Effector memory CD4-positive, alpha-beta T cell (primary cell): ENCODE data around the gene C18orf32.
A peak's percentile ranks its signal among the peaks of the same experiment; 100 is the strongest.

ENCODE experiments used
- DNase-seq, 3 donors: peaks; one replicate each; pipeline ENCODE4 v3.0.0-alpha.2; 2020
- H3K27ac ChIP-seq: 2 replicates; pipeline ENCODE4 v1.7.0; 2013; ENCODE audit warnings: mild to moderate bottlenecking, low read length, moderate library complexity; ENCODE audit not compliant: insufficient read depth, poor library complexity, severe bottlenecking
- H3K27me3 ChIP-seq: replicated peaks from 2 replicates; pipeline ENCODE4 v1.7.0; 2013; ENCODE audit warnings: mild to moderate bottlenecking, low read length; ENCODE audit not compliant: insufficient read depth, control insufficient read depth, poor library complexity, severe bottlenecking
- H3K36me3 ChIP-seq: 2 replicates; pipeline ENCODE4 v1.7.0; 2013; ENCODE audit warnings: mild to moderate bottlenecking, low read length, moderate library complexity; ENCODE audit not compliant: control insufficient read depth, insufficient read depth
- H3K4me1 ChIP-seq: 2 replicates; pipeline ENCODE4 v1.7.0; 2013; ENCODE audit warnings: low read length, mild to moderate bottlenecking; ENCODE audit not compliant: control insufficient read depth, insufficient read depth, poor library complexity, severe bottlenecking
- H3K4me3 ChIP-seq: 2 replicates; pipeline ENCODE4 v1.7.0; 2013; ENCODE audit warnings: low read length, low read depth, mild to moderate bottlenecking; ENCODE audit not compliant: insufficient read depth, poor library complexity, severe bottlenecking
- H3K9me3 ChIP-seq: 2 replicates; pipeline ENCODE4 v1.7.0; 2013; ENCODE audit warnings: mild to moderate bottlenecking, low read length, moderate library complexity; ENCODE audit not compliant: control insufficient read depth

The C18orf32 gene

DNA sequence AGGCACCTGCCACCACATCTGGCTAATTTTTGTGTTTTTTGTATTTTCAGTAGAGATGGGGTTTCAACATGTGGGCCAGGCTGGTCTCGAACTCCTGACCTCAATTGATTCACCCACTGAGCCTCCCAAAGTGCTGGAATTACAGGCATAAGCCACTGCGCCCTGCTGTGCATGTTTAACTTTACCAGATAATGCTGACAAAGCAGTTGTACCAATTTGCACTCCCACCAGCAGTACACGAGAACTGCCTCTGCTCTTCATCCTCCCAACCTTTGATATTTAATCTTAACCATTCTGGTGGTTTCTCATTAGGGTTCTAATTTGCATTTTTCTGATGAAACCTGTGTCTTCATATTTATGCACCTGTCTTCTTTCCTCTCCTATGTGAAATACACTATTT, 14.6 kb downstream of the C18orf32 start:
- H3K9me3 ChIP-seq: no peaks in the 10 kb centered on the region
- H3K36me3 ChIP-seq: no peaks in the 10 kb centered on the region
- H3K27ac ChIP-seq: no peak overlapping the region
- no peak overlapping the region for H3K4me3 ChIP-seq
- no peaks in the 10 kb centered on the region for H3K4me1 ChIP-seq
- no peak for DNase-seq
- H3K27me3 ChIP-seq: no peaks in the 10 kb centered on the region

DNA sequence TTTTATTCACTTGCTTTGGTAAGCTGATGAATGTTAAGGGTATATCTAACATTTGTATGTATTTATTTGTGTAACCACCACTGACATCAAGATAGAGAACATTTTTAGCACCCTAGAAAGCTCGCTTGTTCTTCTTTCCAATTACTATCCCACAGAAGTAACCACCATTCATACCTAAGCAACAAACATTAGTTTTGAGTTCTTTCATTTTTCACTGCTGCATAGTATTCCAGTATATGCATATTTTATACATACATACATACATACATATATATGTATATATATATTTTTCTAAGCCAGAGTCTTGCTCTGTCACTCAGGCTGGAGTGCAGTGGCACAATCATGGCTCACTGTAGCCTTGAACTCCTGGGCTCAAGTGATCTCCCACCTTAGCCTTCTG, 15.5 kb downstream of the C18orf32 start:
- no peak for DNase-seq
- no peaks in the 10 kb centered on the region for H3K27me3 ChIP-seq
- H3K4me1 ChIP-seq: no peaks in the 10 kb centered on the region
- H3K9me3 ChIP-seq: no peaks in the 10 kb centered on the region
- no peak overlapping the region for H3K27ac ChIP-seq
- H3K36me3 ChIP-seq: no peaks in the 10 kb centered on the region
- H3K4me3 ChIP-seq: no peak overlapping the region

DNA sequence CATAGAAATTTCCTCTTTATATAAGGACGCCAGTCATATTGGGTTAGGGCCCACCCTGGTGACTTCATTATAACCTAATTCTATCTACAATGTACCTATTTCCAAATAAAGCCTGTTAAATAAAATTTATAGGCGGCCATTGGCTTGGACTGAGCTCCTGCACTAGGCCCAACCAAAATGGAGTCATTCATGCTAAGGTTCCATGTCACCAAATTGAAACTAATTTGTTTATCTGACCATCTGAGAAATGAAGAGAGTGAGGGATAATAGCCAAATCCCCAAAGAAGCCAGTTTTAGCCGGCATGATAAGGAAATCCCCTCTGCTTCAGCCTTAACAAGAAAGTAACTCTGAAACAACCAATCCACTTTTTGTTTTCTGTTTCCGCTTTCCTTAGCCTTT, 19.4 kb downstream of the C18orf32 start:
- no peak overlapping the region for H3K4me3 ChIP-seq
- no peak overlapping the region for H3K27ac ChIP-seq
- no peaks in the 10 kb centered on the region for H3K27me3 ChIP-seq
- DNase-seq: no peak
- H3K36me3 ChIP-seq: no peaks in the 10 kb centered on the region
- no peaks in the 10 kb centered on the region for H3K4me1 ChIP-seq
- no peaks in the 10 kb centered on the region for H3K9me3 ChIP-seq

DNA sequence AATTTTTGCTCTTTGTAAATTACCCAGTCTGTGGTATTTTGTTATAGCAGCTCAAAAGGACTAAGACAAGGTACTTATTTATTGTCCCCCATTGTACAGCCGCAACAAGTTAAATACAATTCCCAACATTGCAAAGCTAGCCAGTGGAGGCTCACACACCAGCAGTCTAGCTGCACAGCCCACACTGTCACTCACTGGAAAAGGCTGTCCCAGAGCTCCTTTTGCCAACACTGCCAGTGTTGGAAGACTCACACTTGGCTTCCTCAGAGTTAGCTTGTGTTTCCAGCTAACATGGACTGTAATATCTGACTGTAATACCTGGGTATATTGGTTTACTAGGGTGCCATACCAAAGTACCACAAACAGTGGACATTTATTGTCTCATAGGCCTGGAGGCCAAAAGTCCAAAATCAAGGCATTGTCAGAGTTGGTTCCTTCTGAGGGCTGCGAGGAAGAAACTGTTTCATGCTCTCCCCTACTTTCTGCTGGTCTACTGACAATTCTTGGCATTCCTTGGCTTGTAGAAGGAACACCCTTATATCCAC, 19.9 kb downstream of the C18orf32 start:
- Histone ChIP-seq H3K27ac (no peak overlapping the region), H3K4me1 (no peaks in the 10 kb centered on the region), H3K27me3 (no peaks in the 10 kb centered on the region), H3K4me3 (no peak overlapping the region), H3K36me3 (no peaks in the 10 kb centered on the region), H3K9me3 (no peaks in the 10 kb centered on the region)
- DNase-seq: no peak

DNA sequence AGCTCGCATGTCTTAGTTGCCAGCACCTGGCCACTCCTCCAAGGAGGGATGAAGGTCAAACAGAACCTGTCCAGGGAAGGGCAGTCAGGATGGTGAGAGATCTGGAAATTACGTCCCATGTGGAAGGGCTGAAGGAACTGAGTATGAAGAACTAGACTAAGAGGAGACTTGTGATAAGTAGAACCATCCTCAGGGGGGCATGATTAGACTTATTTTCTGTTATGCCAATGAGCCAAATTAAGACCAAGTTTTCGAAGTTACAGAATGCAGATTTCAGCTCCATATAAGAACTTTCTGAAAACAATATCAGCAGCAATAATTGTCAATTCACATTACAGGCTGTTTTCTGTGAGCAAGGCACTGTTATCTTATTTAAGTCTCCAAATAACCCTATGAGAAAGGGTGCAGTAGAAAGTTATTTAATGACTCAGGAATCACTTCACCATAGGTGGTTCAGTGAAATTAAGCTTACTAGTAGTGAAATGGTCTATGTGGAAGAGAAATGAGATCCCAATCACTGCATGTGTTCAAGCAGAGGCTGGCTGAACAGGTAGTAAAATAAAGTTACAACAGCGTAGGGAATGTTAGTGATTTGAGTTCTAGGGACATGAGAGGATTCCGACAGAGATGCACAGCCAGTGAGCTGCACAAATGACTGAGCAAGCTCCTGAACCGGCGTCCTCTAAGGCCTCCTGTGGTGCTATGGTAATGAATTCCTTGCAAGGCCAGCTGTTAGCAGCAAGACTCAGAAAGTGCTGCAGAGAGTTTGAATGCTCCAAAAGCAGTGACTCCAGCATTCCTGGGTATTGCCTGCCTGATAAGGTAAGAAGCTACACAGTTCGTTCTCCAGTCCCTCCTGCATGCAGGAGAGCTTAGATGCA, 22.1 kb downstream of the C18orf32 start:
- Histone ChIP-seq H3K27ac (no peak overlapping the region), H3K9me3 (no peaks in the 10 kb centered on the region), H3K36me3 (no peaks in the 10 kb centered on the region), H3K4me1 (peaks cover 3% of the 10 kb centered on the region), H3K4me3 (no peak overlapping the region), H3K27me3 (no peaks in the 10 kb centered on the region)
- no peak for DNase-seq

DNA sequence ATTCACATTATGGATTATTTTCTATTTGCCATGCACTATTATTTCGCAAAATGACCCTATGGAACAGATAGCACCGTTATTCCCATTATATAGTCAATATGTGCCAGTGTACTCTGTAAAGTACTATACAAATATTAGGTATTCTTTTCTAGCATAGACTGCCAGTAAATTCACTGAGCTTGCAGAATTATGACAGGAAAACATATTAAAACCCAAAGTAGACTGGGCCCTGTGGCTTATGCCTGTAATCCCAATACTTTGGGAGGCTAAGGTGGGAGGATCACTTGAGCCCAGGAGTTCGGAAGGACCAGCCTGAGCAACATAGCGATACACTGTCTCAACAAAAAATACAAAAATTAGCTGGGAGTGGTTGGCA, 25.4 kb downstream of the C18orf32 start:
- DNase-seq: no peak
- peaks cover 13% of the 10 kb centered on the region for H3K4me1 ChIP-seq
- H3K36me3 ChIP-seq: no peaks in the 10 kb centered on the region
- H3K27me3 ChIP-seq: no peaks in the 10 kb centered on the region
- no peak overlapping the region for H3K4me3 ChIP-seq
- no peaks in the 10 kb centered on the region for H3K9me3 ChIP-seq
- no peak overlapping the region for H3K27ac ChIP-seq

DNA sequence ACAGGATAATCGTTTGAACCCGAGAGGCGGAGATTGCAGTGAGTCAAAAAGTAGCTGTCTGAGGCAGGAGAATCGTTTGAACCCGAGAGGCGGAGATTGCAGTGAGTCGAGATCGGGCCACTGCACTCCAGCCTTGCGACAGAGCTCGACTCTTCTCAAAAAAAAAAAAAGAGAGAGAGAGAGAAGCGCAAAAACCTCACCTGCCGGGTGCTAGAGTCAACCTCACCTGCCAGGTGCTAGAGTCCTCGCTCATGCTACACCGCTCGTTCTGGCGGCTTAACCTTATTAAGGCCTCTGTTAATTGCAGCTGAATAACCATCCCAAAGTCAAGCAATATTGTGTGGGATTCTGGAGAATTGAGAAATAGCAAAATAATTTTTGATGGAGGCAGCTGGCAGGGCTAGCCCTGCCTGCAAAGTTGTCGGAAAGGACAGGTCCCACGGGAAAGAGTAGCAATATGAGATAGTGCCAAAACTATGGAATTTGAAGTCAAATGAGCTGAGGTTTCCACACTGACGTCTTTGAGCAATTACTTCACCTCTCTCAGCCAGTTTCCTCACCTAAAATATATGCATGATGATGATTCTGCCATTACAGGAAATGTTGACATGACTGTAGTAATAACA, 25.9 kb downstream of the C18orf32 start:
- peak overlapping the region; percentile 96 for H3K4me3 ChIP-seq
- no peak for DNase-seq
- no peaks in the 10 kb centered on the region for H3K36me3 ChIP-seq
- H3K9me3 ChIP-seq: no peaks in the 10 kb centered on the region
- H3K27ac ChIP-seq: peak overlapping the region; percentile 77
- peaks cover 13% of the 10 kb centered on the region for H3K4me1 ChIP-seq
- no peaks in the 10 kb centered on the region for H3K27me3 ChIP-seq

DNA sequence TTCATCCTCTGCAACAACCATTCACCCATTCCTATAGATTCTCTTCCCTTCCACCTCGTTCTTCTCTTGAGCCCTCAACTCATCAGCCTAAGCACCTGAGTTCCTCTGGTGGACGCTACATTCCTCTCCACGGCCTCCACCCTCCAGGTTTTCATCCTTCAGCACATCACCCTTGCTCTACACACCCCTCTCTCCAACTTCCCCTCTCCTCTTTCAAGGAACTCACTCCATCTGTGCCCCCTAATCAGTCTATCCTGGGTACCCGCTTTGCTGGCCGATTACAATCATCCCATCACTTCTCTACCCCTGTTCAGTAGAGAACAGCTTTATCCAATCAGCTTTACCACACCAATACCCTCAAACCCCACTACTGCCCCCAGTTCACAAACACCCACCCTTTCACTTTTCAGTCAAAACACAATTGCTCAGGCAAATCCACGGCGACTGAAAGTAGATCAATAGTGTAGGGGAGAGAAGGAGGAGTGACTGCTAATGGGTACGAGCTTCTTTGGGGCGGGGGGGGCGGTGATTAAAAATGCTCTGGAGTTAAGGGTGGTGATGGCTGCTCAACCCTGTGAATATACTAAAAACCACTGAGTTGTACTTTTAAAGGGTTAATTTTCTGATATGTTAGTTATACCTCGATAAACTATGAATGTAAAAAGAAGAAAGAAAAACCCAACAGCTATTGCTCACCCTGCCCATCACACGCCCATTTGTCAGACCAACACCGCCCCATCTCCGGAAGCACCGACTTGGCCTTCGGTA, 27.4 kb downstream of the C18orf32 start:
- H3K4me3 ChIP-seq: peak overlapping the region; percentile 96
- no peaks in the 10 kb centered on the region for H3K36me3 ChIP-seq
- H3K9me3 ChIP-seq: no peaks in the 10 kb centered on the region
- H3K27ac ChIP-seq: peak overlapping the region; percentile 77
- peaks cover 13% of the 10 kb centered on the region for H3K4me1 ChIP-seq
- peak in 1 of 3 donors; percentile 3 for DNase-seq
- no peaks in the 10 kb centered on the region for H3K27me3 ChIP-seq

DNA sequence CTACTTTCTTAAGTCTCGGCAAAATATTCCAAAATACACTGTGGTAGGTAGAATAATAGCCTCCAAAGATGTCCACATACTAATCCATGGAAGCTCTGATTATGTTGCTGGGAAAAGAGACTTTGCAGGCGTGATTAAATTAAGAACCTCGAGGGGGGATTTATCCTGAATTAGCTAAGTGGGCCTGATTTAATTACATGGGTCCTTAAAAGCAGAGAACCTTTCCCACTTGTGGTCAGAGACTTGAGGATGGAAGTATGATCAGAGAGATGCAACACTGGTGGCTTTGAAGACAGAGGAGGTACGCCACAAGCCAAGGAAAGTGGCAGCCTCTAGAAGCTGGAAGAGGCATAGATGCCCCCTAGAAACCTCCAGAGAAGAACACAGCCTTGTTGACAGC, 29.4 kb downstream of the C18orf32 start:
- DNase-seq: no peak
- Histone ChIP-seq H3K9me3 (no peaks in the 10 kb centered on the region), H3K36me3 (no peaks in the 10 kb centered on the region), H3K27me3 (no peaks in the 10 kb centered on the region), H3K27ac (no peak overlapping the region), H3K4me1 (peaks cover 13% of the 10 kb centered on the region), H3K4me3 (no peak overlapping the region)
